ENCODE data around the gene SRSF3.

DNA sequence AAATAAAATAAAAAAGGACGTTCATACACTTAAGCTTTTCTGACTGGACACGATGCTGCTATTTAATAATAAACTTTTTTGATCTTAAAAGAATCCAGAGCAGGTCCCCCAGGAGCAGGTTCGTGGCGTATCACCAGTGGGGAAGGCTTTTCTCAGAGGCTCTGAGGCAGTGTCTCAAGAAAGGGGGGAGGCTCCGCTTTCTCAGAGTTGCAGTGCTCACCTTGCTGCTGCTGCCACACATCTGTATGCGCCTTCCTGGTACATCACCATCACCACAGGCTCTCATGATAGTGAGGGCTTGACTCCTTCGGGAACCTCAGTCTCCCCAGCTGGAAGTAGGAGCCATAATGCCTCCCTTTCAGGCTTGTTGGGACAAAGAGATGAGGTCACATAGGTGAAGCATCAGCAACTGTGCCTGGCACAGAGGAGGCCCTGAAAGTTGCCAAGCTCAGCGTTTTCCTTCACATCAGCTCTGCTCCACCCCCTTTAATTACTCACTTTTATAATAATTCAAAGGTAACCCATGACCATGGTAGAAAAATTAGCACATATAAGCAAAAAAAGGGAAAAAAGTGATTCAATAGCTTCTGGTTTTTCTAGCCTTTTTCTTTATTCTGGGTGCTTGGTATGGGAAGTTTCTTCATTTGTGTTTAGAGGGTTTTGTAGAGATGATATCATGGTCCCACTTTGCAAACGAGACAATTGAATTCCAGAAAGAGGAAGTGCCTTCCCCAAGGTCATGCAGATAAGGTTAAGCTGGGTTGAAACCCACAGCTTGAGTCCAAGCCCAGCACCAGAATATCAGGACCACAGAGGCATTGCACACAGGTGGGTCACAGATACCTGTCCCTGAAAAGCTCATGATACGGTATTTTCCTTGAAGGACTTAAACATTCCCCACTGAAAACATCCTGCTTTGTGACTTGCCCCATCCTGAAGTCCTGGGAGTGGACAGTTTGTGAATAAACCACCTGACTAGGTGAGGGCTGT lies 24.5 kb downstream of the SRSF3 start:
- TF ChIP-seq, protein P1, sequence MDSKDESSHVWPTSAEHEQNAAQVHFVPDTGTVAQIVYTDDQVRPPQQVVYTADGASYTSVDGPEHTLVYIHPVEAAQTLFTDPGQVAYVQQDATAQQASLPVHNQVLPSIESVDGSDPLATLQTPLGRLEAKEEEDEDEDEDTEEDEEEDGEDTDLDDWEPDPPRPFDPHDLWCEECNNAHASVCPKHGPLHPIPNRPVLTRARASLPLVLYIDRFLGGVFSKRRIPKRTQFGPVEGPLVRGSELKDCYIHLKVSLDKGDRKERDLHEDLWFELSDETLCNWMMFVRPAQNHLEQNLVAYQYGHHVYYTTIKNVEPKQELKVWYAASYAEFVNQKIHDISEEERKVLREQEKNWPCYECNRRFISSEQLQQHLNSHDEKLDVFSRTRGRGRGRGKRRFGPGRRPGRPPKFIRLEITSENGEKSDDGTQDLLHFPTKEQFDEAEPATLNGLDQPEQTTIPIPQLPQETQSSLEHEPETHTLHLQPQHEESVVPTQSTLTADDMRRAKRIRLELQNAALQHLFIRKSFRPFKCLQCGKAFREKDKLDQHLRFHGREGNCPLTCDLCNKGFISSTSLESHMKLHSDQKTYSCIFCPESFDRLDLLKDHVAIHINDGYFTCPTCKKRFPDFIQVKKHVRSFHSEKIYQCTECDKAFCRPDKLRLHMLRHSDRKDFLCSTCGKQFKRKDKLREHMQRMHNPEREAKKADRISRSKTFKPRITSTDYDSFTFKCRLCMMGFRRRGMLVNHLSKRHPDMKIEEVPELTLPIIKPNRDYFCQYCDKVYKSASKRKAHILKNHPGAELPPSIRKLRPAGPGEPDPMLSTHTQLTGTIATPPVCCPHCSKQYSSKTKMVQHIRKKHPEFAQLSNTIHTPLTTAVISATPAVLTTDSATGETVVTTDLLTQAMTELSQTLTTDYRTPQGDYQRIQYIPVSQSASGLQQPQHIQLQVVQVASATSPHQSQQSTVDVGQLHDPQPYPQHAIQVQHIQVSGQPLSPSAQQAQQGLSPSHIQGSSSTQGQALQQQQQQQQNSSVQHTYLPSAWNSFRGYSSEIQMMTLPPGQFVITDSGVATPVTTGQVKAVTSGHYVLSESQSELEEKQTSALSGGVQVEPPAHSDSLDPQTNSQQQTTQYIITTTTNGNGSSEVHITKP (tag by site-specific recombination; IDR thresholded peaks at IDR 0.05) = no peak
- TF ChIP-seq, protein P2, sequence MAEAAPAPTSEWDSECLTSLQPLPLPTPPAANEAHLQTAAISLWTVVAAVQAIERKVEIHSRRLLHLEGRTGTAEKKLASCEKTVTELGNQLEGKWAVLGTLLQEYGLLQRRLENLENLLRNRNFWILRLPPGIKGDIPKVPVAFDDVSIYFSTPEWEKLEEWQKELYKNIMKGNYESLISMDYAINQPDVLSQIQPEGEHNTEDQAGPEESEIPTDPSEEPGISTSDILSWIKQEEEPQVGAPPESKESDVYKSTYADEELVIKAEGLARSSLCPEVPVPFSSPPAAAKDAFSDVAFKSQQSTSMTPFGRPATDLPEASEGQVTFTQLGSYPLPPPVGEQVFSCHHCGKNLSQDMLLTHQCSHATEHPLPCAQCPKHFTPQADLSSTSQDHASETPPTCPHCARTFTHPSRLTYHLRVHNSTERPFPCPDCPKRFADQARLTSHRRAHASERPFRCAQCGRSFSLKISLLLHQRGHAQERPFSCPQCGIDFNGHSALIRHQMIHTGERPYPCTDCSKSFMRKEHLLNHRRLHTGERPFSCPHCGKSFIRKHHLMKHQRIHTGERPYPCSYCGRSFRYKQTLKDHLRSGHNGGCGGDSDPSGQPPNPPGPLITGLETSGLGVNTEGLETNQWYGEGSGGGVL (tag by site-specific recombination; IDR thresholded peaks at IDR 0.05) = no peak
- no peak for TF ChIP-seq ZNF623 (tag by site-specific recombination; IDR thresholded peaks at IDR 0.05)
- no peak for TF ChIP-seq OVOL3 (tag by site-specific recombination; IDR thresholded peaks at IDR 0.05)
- TF ChIP-seq ZBTB17 (tag by site-specific recombination; IDR thresholded peaks at IDR 0.05) = no peak
- TF ChIP-seq, protein P3, sequence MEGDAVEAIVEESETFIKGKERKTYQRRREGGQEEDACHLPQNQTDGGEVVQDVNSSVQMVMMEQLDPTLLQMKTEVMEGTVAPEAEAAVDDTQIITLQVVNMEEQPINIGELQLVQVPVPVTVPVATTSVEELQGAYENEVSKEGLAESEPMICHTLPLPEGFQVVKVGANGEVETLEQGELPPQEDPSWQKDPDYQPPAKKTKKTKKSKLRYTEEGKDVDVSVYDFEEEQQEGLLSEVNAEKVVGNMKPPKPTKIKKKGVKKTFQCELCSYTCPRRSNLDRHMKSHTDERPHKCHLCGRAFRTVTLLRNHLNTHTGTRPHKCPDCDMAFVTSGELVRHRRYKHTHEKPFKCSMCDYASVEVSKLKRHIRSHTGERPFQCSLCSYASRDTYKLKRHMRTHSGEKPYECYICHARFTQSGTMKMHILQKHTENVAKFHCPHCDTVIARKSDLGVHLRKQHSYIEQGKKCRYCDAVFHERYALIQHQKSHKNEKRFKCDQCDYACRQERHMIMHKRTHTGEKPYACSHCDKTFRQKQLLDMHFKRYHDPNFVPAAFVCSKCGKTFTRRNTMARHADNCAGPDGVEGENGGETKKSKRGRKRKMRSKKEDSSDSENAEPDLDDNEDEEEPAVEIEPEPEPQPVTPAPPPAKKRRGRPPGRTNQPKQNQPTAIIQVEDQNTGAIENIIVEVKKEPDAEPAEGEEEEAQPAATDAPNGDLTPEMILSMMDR (tag by site-specific recombination; IDR thresholded peaks at IDR 0.05) = no peak
- TF ChIP-seq, protein P4, sequence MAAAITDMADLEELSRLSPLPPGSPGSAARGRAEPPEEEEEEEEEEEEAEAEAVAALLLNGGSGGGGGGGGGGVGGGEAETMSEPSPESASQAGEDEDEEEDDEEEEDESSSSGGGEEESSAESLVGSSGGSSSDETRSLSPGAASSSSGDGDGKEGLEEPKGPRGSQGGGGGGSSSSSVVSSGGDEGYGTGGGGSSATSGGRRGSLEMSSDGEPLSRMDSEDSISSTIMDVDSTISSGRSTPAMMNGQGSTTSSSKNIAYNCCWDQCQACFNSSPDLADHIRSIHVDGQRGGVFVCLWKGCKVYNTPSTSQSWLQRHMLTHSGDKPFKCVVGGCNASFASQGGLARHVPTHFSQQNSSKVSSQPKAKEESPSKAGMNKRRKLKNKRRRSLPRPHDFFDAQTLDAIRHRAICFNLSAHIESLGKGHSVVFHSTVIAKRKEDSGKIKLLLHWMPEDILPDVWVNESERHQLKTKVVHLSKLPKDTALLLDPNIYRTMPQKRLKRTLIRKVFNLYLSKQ (tag by site-specific recombination; IDR thresholded peaks at IDR 0.05; ENCODE audit: borderline replicate concordance) = no peak
